Calu3 (cell line): ENCODE measurements around the gene GFM2. TPM values are rescaled to one million over a fixed set of nuclear protein-coding genes. Genes with fewer than 3 reads are reported as not detected.
"Not testable (repeated sequence)": the region's sequence is repeated elsewhere in the genome, so short reads cannot be mapped to it uniquely, and the experiment has no call there.

Experiments used
- BruUV-seq: library from RNA; stranded (reverse); fragments of 400-500 nt; replicated peaks from 2 replicates; lab custom pipeline; 2021; lab: Mats Ljungman, UMichigan
- CTCF ChIA-PET: fragments of 300-600 bp; sonication (Branson Sonifier 250); formaldehyde crosslinking; loops from one replicate; lab custom pipeline; 2022; ENCODE audit warnings: antibody characterized with exemption; lab: Charles Lee
- DNase-seq: peaks from one replicate; pipeline ENCODE4 v3.0.0; 2022
- H3K27ac Mint-ChIP-seq: one replicate; pipeline ENCODE4 v1.8.0; 2022; ENCODE audit warnings: mixed read lengths; ENCODE audit not compliant: unreplicated experiment
- H3K27me3 Mint-ChIP-seq: one replicate; pipeline ENCODE4 v1.8.0; 2022; ENCODE audit warnings: mixed read lengths; ENCODE audit not compliant: unreplicated experiment
- H3K36me3 Mint-ChIP-seq: one replicate; pipeline ENCODE4 v1.8.0; 2022; ENCODE audit warnings: mild to moderate bottlenecking, moderate library complexity, mixed read lengths; ENCODE audit not compliant: insufficient read depth, unreplicated experiment
- H3K4me1 Mint-ChIP-seq: one replicate; pipeline ENCODE4 v1.8.0; 2022; ENCODE audit warnings: mild to moderate bottlenecking, low read depth, mixed read lengths; ENCODE audit not compliant: unreplicated experiment
- H3K4me3 Mint-ChIP-seq: one replicate; pipeline ENCODE4 v1.8.0; 2022; ENCODE audit warnings: mild to moderate bottlenecking, low read depth, moderate library complexity, mixed read lengths; ENCODE audit not compliant: unreplicated experiment
- H3K9me3 Mint-ChIP-seq: one replicate; pipeline ENCODE4 v1.8.0; 2022; ENCODE audit warnings: low read depth, mixed read lengths; ENCODE audit not compliant: unreplicated experiment
- CTCF ChIP-seq: fragments of 200-600 bp; IDR thresholded peaks from one replicate; pipeline ENCODE4 v1.8.0; 2022; ENCODE audit warnings: antibody characterized with exemption; ENCODE audit not compliant: unreplicated experiment
- intact Hi-C: fragments of 100-400 bp; cut with micrococcal nuclease; formaldehyde crosslinking; loops from one replicate; pipeline ENCODE4 v1.10.0; 2022; ENCODE audit not compliant: unreplicated experiment
- total RNA-seq: library from RNA; stranded (reverse); gene quantifications from 2 replicates; pipeline ENCODE4 v1.2.3, GENCODE V29; 2022

Gene GFM2
- total RNA-seq, 1 experiment from 2014 or later: 51.2 TPM

GRCh38 chr5:74801197-74801596 lies 34.3 kb upstream of the GFM2 start:
- CTCF ChIA-PET: no interaction called here
- intact Hi-C loops: no loop called here

GRCh38 chr5:74798977-74799911 lies 32.3 kb upstream of the GFM2 start:
- H3K27ac Mint-ChIP-seq: no peak overlapping the region
- no peaks in the 10 kb centered on the region for H3K36me3 Mint-ChIP-seq
- intact Hi-C loops: no loop called here
- no peaks in the 10 kb centered on the region for H3K9me3 Mint-ChIP-seq
- BruUV-seq: no TSS peak
- CTCF ChIA-PET: no interaction called here
- no peak for TF ChIP-seq CTCF
- H3K4me1 Mint-ChIP-seq: no peaks in the 10 kb centered on the region
- no peaks in the 10 kb centered on the region for H3K27me3 Mint-ChIP-seq
- DNase-seq: no peak
- H3K4me3 Mint-ChIP-seq: no peak overlapping the region

More at GRCh38 chr5:74801197-74801596, 34.3 kb upstream of the GFM2 start:
- BruUV-seq: no TSS peak
- no peaks in the 10 kb centered on the region for H3K27me3 Mint-ChIP-seq
- no peak for TF ChIP-seq CTCF
- no peaks in the 10 kb centered on the region for H3K4me1 Mint-ChIP-seq
- no peak overlapping the region for H3K4me3 Mint-ChIP-seq
- no peak overlapping the region for H3K27ac Mint-ChIP-seq
- H3K36me3 Mint-ChIP-seq: no peaks in the 10 kb centered on the region
- H3K9me3 Mint-ChIP-seq: no peaks in the 10 kb centered on the region
- DNase-seq: no peak

GRCh38 chr5:74791669-74792068 lies 24.8 kb upstream of the GFM2 start:
- H3K4me1 Mint-ChIP-seq, H3K4me3 Mint-ChIP-seq, intact Hi-C loops, H3K36me3 Mint-ChIP-seq, DNase-seq, H3K27me3 Mint-ChIP-seq, H3K9me3 Mint-ChIP-seq, H3K27ac Mint-ChIP-seq, BruUV-seq: not testable (repeated sequence)
- CTCF ChIA-PET: interaction anchor here (0.6 kb wide), 1 partner anchor 1211 kb away, joined by 3 read pairs; no protein-coding TSS in a partner anchor

- BruUV-seq: no TSS peak
- intact Hi-C loops: no loop called here
- no peaks in the 10 kb centered on the region for H3K27me3 Mint-ChIP-seq
- H3K4me1 Mint-ChIP-seq: no peaks in the 10 kb centered on the region
- CTCF ChIA-PET: interaction anchor here (0.6 kb wide), 1 partner anchor 97 kb away, joined by 3 read pairs; no protein-coding TSS in a partner anchor
- no peak overlapping the region for H3K4me3 Mint-ChIP-seq
- DNase-seq: no peak
- H3K36me3 Mint-ChIP-seq: no peaks in the 10 kb centered on the region
- no peak overlapping the region for H3K27ac Mint-ChIP-seq
- H3K9me3 Mint-ChIP-seq: peaks cover 2% of the 10 kb centered on the region
- TF ChIP-seq CTCF: no peak
Measured at GRCh38 chr5:74787424-74787823, 20.5 kb upstream of the GFM2 start.

- Mint-ChIP-seq H3K27me3 (no peaks in the 10 kb centered on the region), H3K9me3 (peaks cover 2% of the 10 kb centered on the region), H3K36me3 (peaks cover 2% of the 10 kb centered on the region), H3K4me3 (no peak overlapping the region), H3K4me1 (no peaks in the 10 kb centered on the region), H3K27ac (no peak overlapping the region)
- TF ChIP-seq CTCF: no peak
- no TSS peak for BruUV-seq
- intact Hi-C loops: no loop called here
- CTCF ChIA-PET: interaction anchor here (0.5 kb wide), 1 partner anchor 90 kb away, joined by 4 read pairs; no protein-coding TSS in a partner anchor
- DNase-seq: no peak
Measured at GRCh38 chr5:74786851-74787250, 19.9 kb upstream of the GFM2 start.
